Endothelial cell of umbilical vein (primary cell): ENCODE measurements around the gene RPP38. TPM values are rescaled to one million over a fixed set of nuclear protein-coding genes. Genes with fewer than 3 reads are reported as not detected.

Source experiments
- BruUV-seq: library from RNA; stranded (reverse); fragments of 400-500 nt; replicated peaks from 2 replicates; lab custom pipeline; 2021; lab: Mats Ljungman, UMichigan
- CTCF ChIA-PET: fragments of 300-600, 350-600 bp; sonication (Branson Sonifier 250); formaldehyde crosslinking; loops from one replicate; lab custom pipeline; 2021; ENCODE audit warnings: antibody characterized with exemption, inconsistent platforms; lab: Charles Lee
- POLR2A ChIA-PET: fragments of 300-600, 350-600 bp; sonication (Branson Sonifier 250); formaldehyde crosslinking; loops from one replicate; lab custom pipeline; 2021; ENCODE audit warnings: antibody characterized with exemption, inconsistent platforms; lab: Charles Lee
- DNase-seq: peaks from one replicate; pipeline ENCODE4 v3.0.0-alpha.2; 2011; ENCODE audit warnings: low read depth, low spot score
- FAIRE-seq: peaks from 2 replicates; lab custom pipeline; 2011; peaks lifted over from hg19 to GRCh38; lab: Jason Lieb, UNC
- H2AFZ ChIP-seq: 2 replicates; pipeline ENCODE4 v1.6.0; 2012; ENCODE audit warnings: low read depth, low read length, control low read depth, inconsistent platforms
- H3K27ac ChIP-seq: 2 replicates; pipeline ENCODE4 v1.5.1; 2011; ENCODE audit warnings: low read depth, mild to moderate bottlenecking, control low read depth, low read length, moderate library complexity; ENCODE audit not compliant: insufficient read depth
- H3K27me3 ChIP-seq, 2 experiments: 2 replicates each; pipeline versions ENCODE4 v1.6.0 to v1.6.1; 2011; ENCODE audit warnings: low read length in 2 of 2, mixed read lengths in 1 of 2; ENCODE audit not compliant: control insufficient read depth in 2 of 2, insufficient read depth in 2 of 2
- H3K36me3 ChIP-seq, 2 experiments: 2 replicates in 1 of 2; 3 replicates in 1 of 2; pipeline ENCODE4 v1.5.1; 2011; ENCODE audit warnings: low read length in 2 of 2, mild to moderate bottlenecking in 1 of 2, moderate library complexity in 1 of 2; ENCODE audit not compliant: control insufficient read depth in 2 of 2, insufficient read depth in 2 of 2; ENCODE audit errors: extremely low read depth in 1 of 2
- H3K4me1 ChIP-seq: 3 replicates; pipeline ENCODE4 v1.5.1; 2011; ENCODE audit warnings: mild to moderate bottlenecking, low read length; ENCODE audit not compliant: control insufficient read depth, insufficient read depth; ENCODE audit errors: extremely low read depth
- H3K4me2 ChIP-seq: 2 replicates; pipeline ENCODE4 v1.6.1; 2011; ENCODE audit warnings: low read length, control low read depth, mixed read lengths; ENCODE audit not compliant: insufficient read depth
- H3K4me3 ChIP-seq, 3 experiments: fragments of 200-600 bp in 1 of 3; sonication (generic), shearing (Covaris generic) in 1 of 3; replicated peaks in 1 of 3; 2 replicates each; pipeline ENCODE4 v1.5.1; 2011 to 2016; ENCODE audit warnings: control low read depth in 3 of 3, low read length in 3 of 3, mild to moderate bottlenecking in 2 of 3, inconsistent platforms in 1 of 3, low read depth in 1 of 3, moderate library complexity in 1 of 3; ENCODE audit not compliant: insufficient read depth in 1 of 3
- H3K79me2 ChIP-seq: 2 replicates; pipeline ENCODE4 v1.6.0; 2012; ENCODE audit warnings: low read length, inconsistent platforms; ENCODE audit not compliant: control insufficient read depth, insufficient read depth
- H3K9ac ChIP-seq: replicated peaks from 2 replicates; pipeline ENCODE3; 2011; ENCODE audit warnings: low read length, control low read depth; ENCODE audit not compliant: insufficient read depth; ENCODE audit errors: extremely low read depth
- H3K9me1 ChIP-seq: replicated peaks from 3 replicates; pipeline ENCODE4 v1.6.0; 2011; ENCODE audit warnings: mild to moderate bottlenecking, low read length; ENCODE audit not compliant: control insufficient read depth, insufficient read depth; ENCODE audit errors: extremely low read depth
- H3K9me3 ChIP-seq: replicated peaks from 2 replicates; pipeline ENCODE4 v1.5.1; 2012; ENCODE audit warnings: low read length, inconsistent platforms; ENCODE audit not compliant: control insufficient read depth, insufficient read depth
- H4K20me1 ChIP-seq: replicated peaks from 2 replicates; pipeline ENCODE3; 2011; ENCODE audit warnings: mild to moderate bottlenecking, low read length; ENCODE audit not compliant: control insufficient read depth, insufficient read depth; ENCODE audit errors: extremely low read depth
- CTCF ChIP-seq, 2 donors: IDR thresholded peaks; 1 replicate in 1 of 2; 2 replicates in 1 of 2; pipeline ENCODE4 v1.5.1; 2011; ENCODE audit warnings: low read length in 2 of 2, mild to moderate bottlenecking in 2 of 2, moderate library complexity in 2 of 2, control low read depth in 1 of 2, inconsistent platforms in 1 of 2, low read depth in 1 of 2; ENCODE audit not compliant: insufficient read depth in 1 of 2; ENCODE audit errors: extremely low read depth in 1 of 2
- EZH2 ChIP-seq: IDR thresholded peaks from 2 replicates; pipeline ENCODE4 v1.6.1; 2012; ENCODE audit warnings: borderline replicate concordance, low read depth, mild to moderate bottlenecking, moderate library complexity, low read length, inconsistent platforms; ENCODE audit not compliant: severe bottlenecking
- FOS ChIP-seq: IDR thresholded peaks from 2 replicates; pipeline ENCODE4 v1.6.1; 2011; ENCODE audit warnings: mild to moderate bottlenecking, low read length, moderate library complexity, borderline replicate concordance; ENCODE audit not compliant: insufficient read depth
- GATA2 ChIP-seq: IDR thresholded peaks from 2 replicates; pipeline ENCODE4 v1.7.0; 2011; ENCODE audit warnings: low read depth, mild to moderate bottlenecking, moderate library complexity, mixed read lengths, low read length; ENCODE audit not compliant: insufficient read length, insufficient read depth
- JUN ChIP-seq: IDR thresholded peaks from 2 replicates; pipeline ENCODE4 v1.6.1; 2011; ENCODE audit warnings: borderline replicate concordance, low read depth; ENCODE audit not compliant: insufficient read length, insufficient read depth
- MAX ChIP-seq: IDR thresholded peaks from 2 replicates; pipeline ENCODE4 v1.6.1; 2011; ENCODE audit not compliant: insufficient read depth, insufficient read length
- MYC ChIP-seq: IDR thresholded peaks from one replicate; pipeline ENCODE4 v1.6.1; 2011; ENCODE audit warnings: mild to moderate bottlenecking, low read depth, low read length
- POLR2A ChIP-seq: IDR thresholded peaks from 2 replicates; pipeline ENCODE4 v1.6.1; 2012; ENCODE audit warnings: low read depth, mild to moderate bottlenecking, control low read depth, low read length
- POLR2AphosphoS5 ChIP-seq: IDR thresholded peaks from 2 replicates; pipeline ENCODE4 v1.6.1; 2012; ENCODE audit warnings: low read depth, mild to moderate bottlenecking, control low read depth, low read length, moderate library complexity; ENCODE audit not compliant: insufficient read depth
- dilution Hi-C: fragments of 300-500 bp; cut with MboI; formaldehyde crosslinking; loops from one replicate; pipeline ENCODE4 v1.15.0; 2019; ENCODE audit warnings: low sequenced_read_pairs; ENCODE audit not compliant: extremely low pct_ligation_motif_present
- intact Hi-C: fragments of 100-400 bp; cut with micrococcal nuclease; formaldehyde crosslinking; loops from one replicate; pipeline ENCODE4 v1.10.0; 2022
- polyA plus RNA-seq, 4 experiments: library from polyadenylated mRNA; depleted of rRNA in 3 of 4; stranded (reverse) in 3 of 4; unstranded in 1 of 4; fragments of >200 nt; gene quantifications; 2 replicates each; pipeline versions ENCODE4 v1.2.1 to v1.2.3, GENCODE V29; 2011 to 2012; ENCODE audit warnings: missing spikeins in 1 of 4
- total RNA-seq: library from RNA; stranded (reverse); gene quantifications from 2 replicates; pipeline ENCODE4 v1.2.3, GENCODE V29; 2021

RPP38 gene
- total and polyA plus RNA-seq, 2 donors (not counting 3 experiments of a cell fraction or from before 2014, with no cell fraction given), result 9.0 to 10.6 TPM

GRCh38 chr10:15072358-15072757 lies 24.8 kb upstream of the RPP38 start:
- H4K20me1 ChIP-seq, result no peaks in the 10 kb centered on the region
- H3K9ac ChIP-seq, result no peak overlapping the region
- no peak overlapping the region for H2AFZ ChIP-seq
- TF ChIP-seq MAX (no peak), POLR2A (no peak)
- POLR2A ChIA-PET, result no interaction called here
- FAIRE-seq (no peak), DNase-seq (no peak)
- H3K36me3 ChIP-seq, result no peaks in the 10 kb centered on the region
- no peak overlapping the region for H3K4me3 ChIP-seq
- intact Hi-C loops (no loop called here), dilution Hi-C loops (no loop called here)
- no peaks in the 10 kb centered on the region for H3K79me2 ChIP-seq
- peaks cover 0 to 2% of the 10 kb centered on the region in 2 experiments for H3K27me3 ChIP-seq
- BruUV-seq, result no TSS peak
- no peak overlapping the region for H3K27ac ChIP-seq
- no peaks in the 10 kb centered on the region for H3K9me1 ChIP-seq
- no peaks in the 10 kb centered on the region for H3K9me3 ChIP-seq
- CTCF ChIA-PET, result interaction anchor here (1.2 kb wide), 1 partner anchor 10 kb away, joined by 3 read pairs; no protein-coding TSS in a partner anchor
- no peak overlapping the region for H3K4me2 ChIP-seq
- H3K4me1 ChIP-seq, result no peaks in the 10 kb centered on the region

- Histone ChIP-seq H3K4me3 (no peak overlapping the region), H3K9ac (no peak overlapping the region), H3K4me1 (no peaks in the 10 kb centered on the region), H4K20me1 (no peaks in the 10 kb centered on the region), H3K79me2 (no peaks in the 10 kb centered on the region), H3K4me2 (no peak overlapping the region), H3K9me1 (no peaks in the 10 kb centered on the region), H3K27ac (no peak overlapping the region), H3K9me3 (no peaks in the 10 kb centered on the region), H2AFZ (no peak overlapping the region), H3K36me3 (no peaks in the 10 kb centered on the region), H3K27me3 (no peaks in the 10 kb centered on the region)
- BruUV-seq, result no TSS peak
- FAIRE-seq, result no peak
- no peak for DNase-seq
- ChIA-PET POLR2A (no interaction called here), CTCF (no interaction called here)
- intact Hi-C loops, result no loop called here
- TF ChIP-seq MAX (no peak), MYC (no peak), EZH2 (no peak), FOS (no peak), POLR2AphosphoS5 (no peak), JUN (no peak), POLR2A (no peak), CTCF (IDR thresholded peaks at IDR 0.05; ENCODE audit: extremely low read depth in 1 of 2, insufficient read depth in 1 of 2, low read depth in 1 of 2, low read length in 2 of 2) (no peak), GATA2 (no peak)
- dilution Hi-C loops, result no loop called here
Observed at GRCh38 chr10:15075421-15075820, 21.7 kb upstream of the RPP38 start.
